OCI-LY3 (cell line): ENCODE measurements around the gene TEX26.

Experiments used
- H2AFZ ChIP-seq: fragments of 200-600, 300-600 bp; shearing (Covaris generic); 2 replicates; pipeline ENCODE4 v1.6.0; 2014; ENCODE audit warnings: antibody characterized with exemption, low read depth, low read length
- H3K27ac ChIP-seq: fragments of 200-600, 300-600 bp; sonication (generic); 2 replicates; pipeline ENCODE4 v1.5.1; 2014; ENCODE audit warnings: mild to moderate bottlenecking, low read length, moderate library complexity, mixed read lengths
- H3K27me3 ChIP-seq: fragments of 200-600, 300-600 bp; sonication (generic); 2 replicates; pipeline ENCODE4 v1.6.1; 2014; ENCODE audit warnings: low read depth, low read length, mixed read lengths
- H3K36me3 ChIP-seq: fragments of 200-600, 300-600 bp; sonication (generic); replicated peaks from 2 replicates; pipeline ENCODE3; 2014; ENCODE audit warnings: low read depth, low read length, mixed read lengths
- H3K4me1 ChIP-seq: fragments of 300-600, 200-600 bp; sonication (generic); 2 replicates; pipeline ENCODE4 v1.6.1; 2014; ENCODE audit warnings: low read length, mixed read lengths
- H3K4me2 ChIP-seq: fragments of 200-600, 300-600 bp; sonication (generic); 2 replicates; pipeline ENCODE4 v1.6.1; 2014; ENCODE audit warnings: low read length, mixed read lengths
- H3K4me3 ChIP-seq: fragments of 300-600, 200-600 bp; sonication (generic); 2 replicates; pipeline ENCODE4 v1.5.1; 2014; ENCODE audit warnings: antibody characterized with exemption, mild to moderate bottlenecking, low read length, moderate library complexity
- H3K79me2 ChIP-seq: fragments of 300-600, 200-600 bp; shearing (Covaris generic); 2 replicates; pipeline ENCODE4 v1.6.1; 2014; ENCODE audit warnings: mild to moderate bottlenecking, low read length, mixed read lengths
- H3K9ac ChIP-seq: fragments of 300-600, 200-600 bp; shearing (Covaris generic); 2 replicates; pipeline ENCODE4 v1.6.0; 2014; ENCODE audit warnings: mild to moderate bottlenecking, low read length, moderate library complexity
- H3K9me3 ChIP-seq: fragments of 200-600, 300-600 bp; shearing (Covaris generic); 2 replicates; pipeline ENCODE4 v1.6.1; 2014; ENCODE audit warnings: low read length, mixed read lengths; ENCODE audit not compliant: insufficient read depth
- H4K20me1 ChIP-seq: fragments of 200-600, 300-600 bp; sonication (generic); 2 replicates; pipeline ENCODE4 v1.6.1; 2016; ENCODE audit warnings: low read length, mixed read lengths; ENCODE audit not compliant: insufficient read depth
- CTCF ChIP-seq: fragments of 200-600, 300-600 bp; sonication (generic); IDR thresholded peaks from 2 replicates; pipeline ENCODE4 v1.5.1; 2014; ENCODE audit warnings: antibody characterized with exemption, low read length, low read depth
- EZH2phosphoT487 ChIP-seq: fragments of 200-600 bp; shearing (Covaris generic); IDR thresholded peaks from 2 replicates; pipeline ENCODE4 v1.6.1; 2018; ENCODE audit warnings: antibody characterized with exemption, mixed run types, low read depth

TEX26 gene

DNA sequence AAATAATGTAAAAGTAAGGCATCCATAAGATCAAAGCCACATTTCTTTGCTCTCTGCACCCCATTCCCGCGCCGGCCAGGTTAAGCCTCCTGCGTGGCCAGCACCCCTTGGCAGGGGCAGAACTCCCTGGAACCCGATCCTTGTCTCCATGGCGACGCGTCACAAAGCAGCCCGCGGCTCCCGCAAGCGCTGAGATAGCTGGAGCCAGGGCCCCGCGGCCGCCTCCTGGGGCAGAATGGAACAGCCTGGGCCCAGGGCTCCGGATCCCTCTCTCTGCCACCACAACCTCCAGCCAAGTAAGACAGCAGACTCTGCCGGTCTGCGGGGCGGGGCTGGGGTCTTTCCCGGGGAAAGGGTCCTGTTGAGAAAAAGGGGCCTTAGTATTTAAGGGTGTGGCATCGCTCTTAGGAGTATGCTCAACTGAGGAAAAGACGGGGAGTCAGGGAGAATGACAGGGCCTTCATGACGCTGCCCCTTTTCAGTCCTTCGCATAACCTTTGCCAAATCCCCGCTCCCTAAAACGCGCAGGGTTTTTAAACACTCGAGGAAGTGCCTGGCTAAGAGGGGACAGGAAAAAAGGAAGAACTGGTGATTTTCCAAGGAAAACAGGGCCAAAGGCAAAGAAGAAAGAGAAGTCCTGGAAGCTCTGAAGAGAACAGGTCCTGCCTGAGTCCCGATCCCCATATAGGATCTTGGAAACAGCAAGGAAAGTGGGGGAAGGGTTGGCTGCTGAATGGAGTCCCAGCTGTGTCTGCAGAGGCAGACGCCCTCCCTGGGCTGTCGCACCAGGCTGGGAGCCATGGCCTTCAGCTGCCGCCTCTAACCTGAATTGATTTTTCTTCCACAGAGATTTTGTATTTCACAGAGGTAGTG is at the start of gene TEX26:
Gene TEX26, plus strand, starts transcription at position 176 of the 873 bp plus-strand sequence. Its CDS starts 60 bp downstream, at position 236.
- H3K27ac ChIP-seq = no peak within 1 kb of the TSS
- TF ChIP-seq CTCF = no peak
- no peak within 1 kb of the TSS for H2AFZ ChIP-seq
- no peaks in the 10 kb centered on the region for H3K79me2 ChIP-seq
- no peaks in the 10 kb centered on the region for H3K9me3 ChIP-seq
- no peaks in the 10 kb centered on the region for H4K20me1 ChIP-seq
- no peaks in the 10 kb centered on the region for H3K4me1 ChIP-seq
- no peak within 1 kb of the TSS for H3K9ac ChIP-seq
- H3K27me3 ChIP-seq = peaks cover 51% of the 10 kb centered on the region
- H3K4me2 ChIP-seq = no peak within 1 kb of the TSS
- no peaks in the 10 kb centered on the region for H3K36me3 ChIP-seq
- no peak within 1 kb of the TSS for H3K4me3 ChIP-seq

GRCh38 chr13:30882996-30883766 is 49.3 kb upstream of the TEX26 start:
- no peaks in the 10 kb centered on the region for H3K4me1 ChIP-seq

DNA sequence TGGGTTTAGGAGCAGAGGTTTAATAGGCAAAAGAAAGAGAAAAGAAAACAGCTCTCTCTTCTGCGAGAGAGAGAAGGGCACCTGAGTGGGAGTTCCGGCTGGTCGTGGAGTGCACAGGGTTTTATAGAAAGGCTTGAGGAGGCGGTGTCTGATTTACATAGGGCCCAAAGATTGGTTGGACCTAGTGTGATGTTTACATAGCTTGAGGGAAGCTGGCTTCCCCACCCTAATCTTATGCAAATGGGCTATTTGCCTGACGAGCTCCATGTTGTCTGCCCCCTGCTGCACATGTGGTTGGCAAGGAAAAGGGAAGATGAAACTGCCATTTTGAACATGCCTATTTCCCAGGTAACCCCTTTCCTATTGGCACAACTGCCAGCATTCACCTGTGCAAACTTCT is 47.9 kb upstream of the TEX26 start:
- H3K4me1 ChIP-seq = no peaks in the 10 kb centered on the region
- H3K27ac ChIP-seq = no peak overlapping the region
- peaks cover 50% of the 10 kb centered on the region for H3K27me3 ChIP-seq

More at GRCh38 chr13:30882996-30883766, 49.3 kb upstream of the TEX26 start:
- no peak overlapping the region for H3K4me3 ChIP-seq
- H3K9ac ChIP-seq = no peak overlapping the region
- no peak overlapping the region for H3K27ac ChIP-seq
- H3K27me3 ChIP-seq = peaks cover 64% of the 10 kb centered on the region
- no peaks in the 10 kb centered on the region for H3K36me3 ChIP-seq
- H4K20me1 ChIP-seq = no peaks in the 10 kb centered on the region
- no peak overlapping the region for H2AFZ ChIP-seq
- H3K4me2 ChIP-seq = no peak overlapping the region
- no peaks in the 10 kb centered on the region for H3K79me2 ChIP-seq
- TF ChIP-seq CTCF (no peak), EZH2phosphoT487 (no peak)
- no peaks in the 10 kb centered on the region for H3K9me3 ChIP-seq

More for the DNA sequence above, 47.9 kb upstream of the TEX26 start:
- no peaks in the 10 kb centered on the region for H3K79me2 ChIP-seq
- no peak for TF ChIP-seq EZH2phosphoT487
- no peak for TF ChIP-seq CTCF
- no peak overlapping the region for H3K9ac ChIP-seq
- no peaks in the 10 kb centered on the region for H3K36me3 ChIP-seq
- H3K4me3 ChIP-seq = no peak overlapping the region
- no peak overlapping the region for H2AFZ ChIP-seq
- no peak overlapping the region for H3K4me2 ChIP-seq
- no peaks in the 10 kb centered on the region for H4K20me1 ChIP-seq
- H3K9me3 ChIP-seq = no peaks in the 10 kb centered on the region
